Stomach (tissue), 9 donors: ENCODE results near the gene TCFL5. TPM values are rescaled to one million over a fixed set of nuclear protein-coding genes. Genes with fewer than 3 reads are reported as not detected.
A peak's percentile ranks its signal among the peaks of the same experiment; 100 is the strongest.

Experiments used
- DNase-seq, 2 donors: peaks; one replicate each; pipeline versions ENCODE4 v3.0.0 to v3.0.0-alpha.2; 2013 to 2019
- H3K27ac ChIP-seq, 5 donors: fragments of 200-600 bp in 4 of 5; sonication (generic) in 4 of 5; one replicate each; pipeline ENCODE4 v1.5.1; 2013 to 2019; ENCODE audit warnings: mild to moderate bottlenecking in 1 of 5, moderate library complexity in 1 of 5
- H3K27me3 ChIP-seq, 3 donors: fragments of 200-600 bp; sonication (generic); one replicate each; pipeline ENCODE4 v1.5.1; 2017 to 2019; ENCODE audit warnings: mixed run types in 1 of 3
- H3K36me3 ChIP-seq, 4 donors: fragments of 200-600 bp; sonication (generic); 1 replicate in 3 of 4; 2 replicates in 1 of 4; pipeline ENCODE4 v1.5.1; 2016 to 2019
- H3K4me1 ChIP-seq, 4 donors: fragments of 200-600 bp; sonication (generic); one replicate each; pipeline ENCODE4 v1.5.1; 2016 to 2019
- H3K4me3 ChIP-seq, 4 donors: fragments of 200-600 bp; sonication (generic) in 3 of 4; one replicate each; pipeline ENCODE4 v1.5.1; 2016 to 2019; ENCODE audit warnings: mild to moderate bottlenecking in 1 of 4
- H3K9me3 ChIP-seq, 4 donors: fragments of 200-600 bp; sonication (generic); one replicate each; pipeline ENCODE4 v1.5.1; 2016 to 2019
- CTCF ChIP-seq, 7 experiments: fragments of 450-650 bp in 4 of 7; fragments of 200-600 bp in 3 of 7; sonication (generic) in 3 of 7; IDR thresholded peaks; one replicate each; pipeline ENCODE4 v1.5.1; 2016 to 2019; ENCODE audit warnings: antibody characterized with exemption in 7 of 7, control low read depth in 2 of 7, mild to moderate bottlenecking in 1 of 7
- EP300 ChIP-seq: sonication (generic); formaldehyde crosslinking; IDR thresholded peaks from one replicate; pipeline ENCODE4 v1.6.1; 2017; ENCODE audit warnings: antibody characterized with exemption
- POLR2A ChIP-seq, 4 donors: fragments of 450-650 bp; IDR thresholded peaks; one replicate each; pipeline ENCODE4 v1.6.1; 2016; ENCODE audit warnings: antibody characterized with exemption in 4 of 4, control low read depth in 2 of 4, mild to moderate bottlenecking in 1 of 4, moderate library complexity in 1 of 4
- POLR2AphosphoS5 ChIP-seq, 3 donors: sonication (generic); formaldehyde crosslinking; IDR thresholded peaks; one replicate each; pipeline ENCODE4 v1.6.1; 2016; ENCODE audit warnings: antibody characterized with exemption in 3 of 3
- WGBS, 5 donors: extraction: QIAGEN DNeasy Blood & Tissue Kit in 3 of 5; methylation state at CpG; one replicate each; pipeline versions ENCODE4 v1.1.5 to v1.1.7; 2013 to 2018; 5-methylcytosine and 5-hydroxymethylcytosine counted together
- intact Hi-C: fragments of 100-400 bp; cut with DNase I; formaldehyde crosslinking; loops from one replicate; pipeline ENCODE4 v1.15.1; 2023; ENCODE audit warnings: low total_unique reads
- polyA plus RNA-seq, 3 donors: library from polyadenylated mRNA; stranded (reverse); fragments of 200-250 nt; gene quantifications; one replicate each; pipeline ENCODE4 v1.2.3, GENCODE V29; 2013
- total RNA-seq, 5 donors: library from RNA; depleted of rRNA; stranded (reverse); fragments of >200 nt; gene quantifications; one replicate each; pipeline versions ENCODE4 v1.1.0 to v1.2.3, GENCODE V29; 2014 to 2016
- donor health status: healthy with polysubstance abuse.
- donor health status: Bipolar disorder and iron deficiency.
- donor health status: healthy.

Gene TCFL5
- total and polyA plus RNA-seq, 8 donors = 3.0 to 29.5 (median 5.7) TPM

- H3K36me3 ChIP-seq = peaks cover 9 to 15% (median 13%) of the 10 kb centered on the region in 4 donors
- no peaks in the 10 kb centered on the region for H3K9me3 ChIP-seq
- H3K4me1 ChIP-seq = peaks cover 28 to 57% (median 39%) of the 10 kb centered on the region in 4 donors
- intact Hi-C loops = no loop called here
- WGBS, 5 donors = 0 to 1% (median 1%) methylated on average over 21 to 69 of the region's 69 CpGs
- no peaks in the 10 kb centered on the region for H3K27me3 ChIP-seq
- peak overlapping the region; percentile 87 to 97 (median 95) for H3K27ac ChIP-seq
- H3K4me3 ChIP-seq = peak overlapping the region; percentile 71 to 85 (median 77)
- TF ChIP-seq EP300 (no peak), POLR2AphosphoS5 (IDR thresholded peaks at IDR 0.05) (peak; percentile 76 to 93 (median 82)), POLR2A (IDR thresholded peaks at IDR 0.05) (peak in 2 of 4 donors; percentile 40 to 42), CTCF (IDR thresholded peaks at IDR 0.05) (no peak)
- peak; percentile 95 to 99 for DNase-seq
These were observed 67.5 kb downstream of the TCFL5 start for GRCh38 chr20:62794007-62794724.

- no peak for DNase-seq
- Histone ChIP-seq H3K9me3 (no peaks in the 10 kb centered on the region), H3K27me3 (no peaks in the 10 kb centered on the region), H3K4me1 (peaks cover 28 to 57% (median 39%) of the 10 kb centered on the region in 4 donors), H3K4me3 (peak overlapping the region; percentile 38 to 79 (median 59)), H3K36me3 (peaks cover 4 to 10% (median 8%) of the 10 kb centered on the region in 4 donors), H3K27ac (peak overlapping the region; percentile 75 to 97 (median 95))
- TF ChIP-seq POLR2AphosphoS5 (IDR thresholded peaks at IDR 0.05) (no peak), CTCF (IDR thresholded peaks at IDR 0.05) (no peak), POLR2A (IDR thresholded peaks at IDR 0.05) (no peak), EP300 (no peak)
- intact Hi-C loops = no loop called here
- 17 to 69% (median 53%) methylated on average over 3 to 7 of the region's 7 CpGs for WGBS, 5 donors
These were observed 67.9 kb downstream of the TCFL5 start for GRCh38 chr20:62793757-62794006.

GRCh38 chr20:62792940-62793756, 68.5 kb downstream of the TCFL5 start:
- WGBS, 5 donors = 76 to 87% (median 85%) methylated on average over 21 to 22 of the region's 22 CpGs
- peaks cover 24 to 52% (median 37%) of the 10 kb centered on the region in 4 donors for H3K4me1 ChIP-seq
- no peak for DNase-seq
- peak overlapping the region; percentile 38 to 79 (median 59) for H3K4me3 ChIP-seq
- TF ChIP-seq CTCF (IDR thresholded peaks at IDR 0.05) (no peak), EP300 (no peak), POLR2AphosphoS5 (IDR thresholded peaks at IDR 0.05) (no peak), POLR2A (IDR thresholded peaks at IDR 0.05) (no peak)
- intact Hi-C loops = no loop called here
- peaks cover 0 to 5% (median 3%) of the 10 kb centered on the region in 4 donors for H3K36me3 ChIP-seq
- no peaks in the 10 kb centered on the region for H3K27me3 ChIP-seq
- no peaks in the 10 kb centered on the region for H3K9me3 ChIP-seq
- H3K27ac ChIP-seq = peak overlapping the region; percentile 75 to 97 (median 95)

- H3K4me1 ChIP-seq = peaks cover 16 to 45% (median 29%) of the 10 kb centered on the region in 4 donors
- no peak for DNase-seq
- no peaks in the 10 kb centered on the region for H3K9me3 ChIP-seq
- 72 to 80% (median 75%) methylated on average over 9 of the region's 9 CpGs for WGBS, 5 donors
- H3K36me3 ChIP-seq = no peaks in the 10 kb centered on the region
- no peak overlapping the region for H3K27ac ChIP-seq
- no peaks in the 10 kb centered on the region for H3K27me3 ChIP-seq
- intact Hi-C loops = no loop called here
- H3K4me3 ChIP-seq = no peak overlapping the region
- no peak for TF ChIP-seq POLR2AphosphoS5 (IDR thresholded peaks at IDR 0.05)
- TF ChIP-seq CTCF (IDR thresholded peaks at IDR 0.05) = no peak
- no peak for TF ChIP-seq EP300
- no peak for TF ChIP-seq POLR2A (IDR thresholded peaks at IDR 0.05)
These were observed 69.3 kb downstream of the TCFL5 start for GRCh38 chr20:62792182-62792939.
